ENCODE data around the gene NPIPA1.
A peak's percentile ranks its signal among the peaks of the same experiment; 100 is the strongest.
"Not testable (repeated sequence)": the region's sequence is repeated elsewhere in the genome, so short reads cannot be mapped to it uniquely, and the experiment has no call there.

Gene NPIPA1

GRCh38 chr16:14930246-14930645 is 7.0 kb upstream of the NPIPA1 start:
- not testable (repeated sequence) for DNase-seq (ENCODE audit: low read depth, low spot score)

DNA sequence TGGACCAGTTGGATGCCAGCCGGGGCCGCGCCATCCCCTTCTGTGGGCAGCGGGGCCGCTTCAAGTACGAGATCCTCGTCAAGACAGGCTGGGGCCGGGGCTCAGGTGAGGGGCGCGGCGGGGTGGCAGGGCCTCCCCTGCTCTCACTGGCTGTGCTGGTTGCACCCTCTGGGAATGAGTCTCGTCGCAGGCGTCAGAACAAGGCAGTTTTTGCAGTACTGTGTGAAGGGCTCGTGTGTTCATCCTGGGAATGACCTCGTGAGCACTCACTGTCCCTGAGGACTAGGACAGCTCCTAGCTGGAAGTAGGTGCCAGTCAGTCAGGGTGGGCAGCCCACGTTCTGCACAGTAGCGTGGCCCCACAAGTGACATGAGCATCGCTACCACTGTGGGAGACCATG is 6.3 kb upstream of the NPIPA1 start:
- DNase-seq (ENCODE audit: low read depth, low spot score): not testable (repeated sequence)

DNA sequence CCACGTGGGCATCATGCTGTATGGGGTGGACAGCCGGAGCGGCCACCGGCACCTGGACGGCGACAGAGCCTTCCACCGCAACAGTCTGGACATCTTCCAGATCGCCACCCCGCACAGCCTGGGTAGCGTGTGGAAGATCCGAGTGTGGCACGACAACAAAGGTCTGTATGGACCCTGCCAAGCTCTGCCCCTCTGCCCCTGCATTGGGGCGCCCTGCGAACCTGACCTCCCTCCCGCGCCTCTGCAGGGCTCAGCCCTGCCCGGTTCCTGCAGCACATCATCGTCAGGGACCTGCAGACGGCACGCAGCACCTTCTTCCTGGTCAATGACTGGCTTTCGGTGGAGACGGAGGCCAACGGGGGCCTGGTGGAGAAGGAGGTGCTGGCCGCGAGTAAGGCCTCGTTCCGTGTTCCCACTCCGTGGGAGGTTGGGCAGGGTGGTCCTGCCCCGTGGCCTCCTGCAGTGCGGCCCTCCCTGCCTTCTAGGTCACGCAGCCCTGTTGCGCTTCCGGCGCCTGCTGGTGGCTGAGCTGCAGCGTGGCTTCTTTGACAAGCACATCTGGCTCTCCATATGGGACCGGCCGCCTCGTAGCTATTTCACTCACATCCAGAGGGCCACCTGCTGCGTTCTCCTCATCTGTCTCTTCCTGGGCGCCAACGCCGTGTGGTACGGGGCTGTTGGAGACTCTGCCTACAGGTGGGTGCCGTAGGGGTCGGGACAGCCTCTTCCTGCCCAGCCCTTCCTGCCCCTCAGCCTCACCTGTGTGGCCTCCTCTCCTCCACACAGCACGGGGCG is 4.5 kb upstream of the NPIPA1 start:
- not testable (repeated sequence) for DNase-seq (ENCODE audit: low read depth, low spot score)

GRCh38 chr16:14937994-14938393 is 751 bp downstream of the NPIPA1 start:
- not testable (repeated sequence) for DNase-seq (ENCODE audit: low read depth, low spot score)

DNA sequence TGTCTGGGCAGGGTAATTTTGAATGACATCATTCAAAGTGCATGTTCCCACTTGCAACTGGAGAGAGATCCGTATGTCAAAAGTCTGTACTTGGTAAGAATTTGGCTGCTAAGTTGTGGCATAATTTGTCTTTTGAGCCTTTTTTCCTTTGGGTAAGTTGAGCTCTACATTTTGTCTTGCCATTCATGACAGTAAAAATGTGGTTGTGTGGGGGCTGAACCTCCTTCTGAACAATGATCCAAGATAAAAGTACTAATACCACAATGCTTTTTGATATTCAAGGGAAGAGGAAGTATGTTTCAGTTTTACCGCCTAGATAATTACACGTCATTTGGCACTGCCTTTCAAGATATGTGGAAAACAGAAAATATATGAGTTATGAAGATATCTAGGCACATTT is 5.4 kb downstream of the NPIPA1 start:
- DNase-seq (ENCODE audit: low read depth, low spot score): not testable (repeated sequence)

- no peak for DNase-seq (ENCODE audit: low read depth, low spot score)
Measured at GRCh38 chr16:14955546-14956231, 18.4 kb downstream of the NPIPA1 start.

GRCh38 chr16:14957576-14958322 is 20.5 kb downstream of the NPIPA1 start:
- DNase-seq (ENCODE audit: low read depth, low spot score): no peak

DNA sequence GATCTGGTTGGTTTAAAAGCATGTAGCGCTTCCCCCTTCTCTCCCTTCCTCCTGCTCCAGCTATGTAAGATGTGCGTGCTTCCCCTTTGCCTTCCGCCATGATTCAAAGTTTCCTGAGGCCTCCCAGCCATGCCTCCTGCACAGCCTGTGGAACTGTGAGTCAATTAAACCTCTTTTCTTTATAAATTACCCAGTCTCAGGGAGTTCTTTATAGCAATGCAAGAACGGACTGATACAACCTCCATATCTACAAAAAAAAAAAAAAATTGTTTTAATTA is 21.0 kb downstream of the NPIPA1 start:
- DNase-seq (ENCODE audit: low read depth, low spot score): no peak

- no peak for DNase-seq (ENCODE audit: low read depth, low spot score)
Measured at GRCh38 chr16:14958970-14959369, 21.7 kb downstream of the NPIPA1 start.

DNA sequence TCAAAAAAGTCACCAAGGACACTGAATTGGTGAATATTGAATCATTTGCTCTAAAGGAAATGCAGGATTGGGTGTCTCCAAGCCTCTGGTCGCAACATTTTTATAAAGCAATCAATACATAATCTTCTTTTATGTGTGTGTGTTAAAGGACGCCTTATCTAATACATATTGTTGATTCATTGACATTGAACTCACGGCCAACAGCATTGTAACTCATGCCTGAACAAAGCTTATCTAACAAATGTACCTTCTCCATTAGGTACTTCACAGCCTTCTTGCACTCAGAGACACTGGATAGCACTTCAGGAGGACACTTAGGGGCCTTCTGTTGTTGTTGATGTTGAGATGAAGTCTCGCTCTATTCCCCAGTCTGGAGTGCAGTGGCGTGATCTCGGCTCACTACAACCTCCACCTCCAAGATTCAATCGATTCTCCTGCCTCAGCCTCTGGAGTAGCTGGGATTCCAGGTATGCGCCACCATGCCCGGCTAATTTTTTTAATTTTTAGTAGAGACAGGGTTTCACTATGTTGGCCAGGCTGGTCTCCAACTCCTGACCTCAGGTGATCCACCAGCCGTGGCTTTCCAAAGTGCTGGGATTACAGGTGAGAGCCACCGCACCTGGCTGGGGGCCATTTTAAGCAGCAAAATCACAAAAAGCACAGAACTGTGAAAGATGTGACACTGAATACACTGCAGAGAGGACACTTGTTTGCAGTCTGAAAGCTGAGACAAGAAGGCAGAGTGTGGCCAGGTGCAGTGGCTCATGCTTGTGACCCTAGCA is 24.4 kb downstream of the NPIPA1 start:
- DNase-seq (ENCODE audit: low read depth, low spot score): no peak

DNA sequence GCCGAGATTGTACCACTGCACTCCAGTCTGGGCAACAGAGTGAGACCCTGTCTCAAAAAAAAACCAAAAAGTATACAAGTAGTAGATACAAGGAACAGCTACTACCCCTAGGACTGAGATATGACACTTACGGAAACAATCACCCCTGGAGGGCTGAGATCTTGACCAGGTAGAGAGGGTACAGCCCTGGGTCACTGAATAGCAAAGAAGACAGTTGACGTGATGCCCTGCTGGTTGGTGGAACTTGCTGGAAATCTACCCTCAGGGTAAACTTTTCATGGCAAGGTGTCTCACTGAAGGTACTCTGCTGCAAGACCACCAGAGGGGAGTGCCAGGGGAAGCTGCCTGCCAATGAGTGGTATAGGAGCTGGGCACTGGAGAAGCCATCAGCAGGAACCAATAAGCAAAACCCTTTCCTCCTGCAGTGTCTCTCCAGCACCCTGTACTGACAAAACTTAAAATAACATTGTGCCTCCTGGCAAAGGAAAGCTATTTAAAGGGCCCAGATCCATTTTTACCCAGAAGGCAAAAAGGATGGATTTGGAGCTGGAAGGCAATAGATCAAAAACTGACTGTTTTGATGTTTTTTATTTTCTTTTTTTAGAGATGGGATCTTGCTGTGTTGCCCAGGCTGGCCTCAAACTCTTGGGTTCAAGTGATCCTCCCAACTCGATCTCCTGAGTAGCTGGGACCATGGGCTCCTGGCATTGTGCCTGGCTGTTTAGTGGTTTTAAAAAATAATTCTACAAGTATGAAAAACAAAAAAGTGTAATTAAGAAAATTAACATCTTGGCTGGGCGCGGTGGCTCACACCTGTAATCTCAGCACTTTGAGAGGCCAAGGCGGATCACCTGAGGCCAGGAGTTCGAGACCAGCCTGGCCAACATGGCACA is 26.3 kb downstream of the NPIPA1 start:
- DNase-seq (ENCODE audit: low read depth, low spot score): no peak

DNA sequence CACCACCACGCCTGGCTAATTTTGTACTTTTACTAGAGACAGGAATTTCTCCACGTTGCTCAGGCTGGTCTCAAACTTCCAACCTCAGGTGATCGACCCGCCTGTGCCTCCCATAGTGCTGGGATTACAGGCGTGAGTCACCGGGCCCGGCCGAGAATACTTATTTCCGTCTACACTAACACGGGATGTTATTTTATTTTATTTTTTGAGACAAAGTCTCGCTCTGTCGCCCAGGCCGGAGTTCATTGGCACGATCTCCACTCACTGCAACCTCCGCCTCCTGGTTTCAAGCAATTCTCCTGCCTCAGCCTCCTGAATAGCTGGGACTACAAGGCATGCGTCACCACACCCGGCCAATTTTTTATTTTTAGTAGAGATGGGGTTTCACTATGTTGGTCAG is 28.1 kb downstream of the NPIPA1 start:
- no peak for DNase-seq (ENCODE audit: low read depth, low spot score)

DNA sequence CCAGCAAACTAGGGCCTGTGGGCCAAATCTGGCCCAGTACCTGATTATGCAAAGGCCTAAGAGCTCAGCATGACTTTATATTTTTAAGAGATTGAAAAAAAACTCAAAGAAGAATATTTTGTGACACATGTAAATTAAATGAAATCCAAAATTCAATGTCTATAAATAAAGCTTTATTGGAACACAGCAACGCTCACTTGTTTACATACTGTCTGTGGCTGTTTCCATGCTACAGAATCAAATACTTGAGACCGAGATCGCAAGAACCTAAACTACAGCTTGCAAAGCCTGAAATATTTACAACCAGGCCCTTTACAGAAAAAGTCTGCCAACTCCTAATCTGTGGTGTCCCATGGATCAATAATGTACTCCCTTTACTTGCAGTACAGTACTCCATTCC is 32.6 kb downstream of the NPIPA1 start:
- DNase-seq (ENCODE audit: low read depth, low spot score): not testable (repeated sequence)

DNA sequence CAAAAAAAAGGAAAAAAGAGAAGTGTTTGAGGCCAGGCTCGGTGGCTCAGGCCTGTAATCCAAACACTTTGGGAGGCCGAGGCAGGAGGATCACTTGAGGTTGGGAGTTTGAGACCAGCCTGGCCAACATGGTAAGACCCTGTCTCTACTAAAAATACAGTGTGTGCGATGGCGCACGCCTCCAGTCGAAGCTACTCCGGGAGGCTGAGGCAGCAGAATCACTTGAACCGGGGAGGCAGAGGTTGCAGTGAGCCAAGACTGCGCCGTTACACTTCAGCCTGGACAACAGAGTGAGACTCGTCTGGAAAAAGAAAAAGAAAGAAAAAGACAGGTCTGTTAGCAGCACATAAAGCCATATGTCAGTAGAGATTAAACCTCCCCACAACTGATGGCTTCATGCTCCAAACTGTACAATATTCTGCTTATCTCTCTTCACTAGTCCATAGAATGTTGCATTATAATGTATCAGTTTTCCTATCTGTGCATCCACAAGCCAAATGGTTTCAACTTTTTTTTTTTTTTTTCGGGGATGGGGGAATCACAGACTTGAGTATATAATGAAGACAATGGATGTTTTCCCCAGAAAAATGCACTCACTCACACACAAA is 34.5 kb downstream of the NPIPA1 start:
- DNase-seq (ENCODE audit: low read depth, low spot score): not testable (repeated sequence)

GRCh38 chr16:14973785-14974322 is 36.6 kb downstream of the NPIPA1 start:
- not testable (repeated sequence) for DNase-seq (ENCODE audit: low read depth, low spot score)

- not testable (repeated sequence) for DNase-seq (ENCODE audit: low read depth, low spot score)
Measured at GRCh38 chr16:14974331-14974655, 37.0 kb downstream of the NPIPA1 start.

- peak; percentile 91 for DNase-seq (ENCODE audit: low read depth, low spot score)
Measured at GRCh38 chr16:14974656-14975417, 37.6 kb downstream of the NPIPA1 start, which contains the start of gene PDXDC1. PDXDC1 (plus strand) TSS chr16:14975026; CDS start chr16:14975200, 174 bp downstream.

DNA sequence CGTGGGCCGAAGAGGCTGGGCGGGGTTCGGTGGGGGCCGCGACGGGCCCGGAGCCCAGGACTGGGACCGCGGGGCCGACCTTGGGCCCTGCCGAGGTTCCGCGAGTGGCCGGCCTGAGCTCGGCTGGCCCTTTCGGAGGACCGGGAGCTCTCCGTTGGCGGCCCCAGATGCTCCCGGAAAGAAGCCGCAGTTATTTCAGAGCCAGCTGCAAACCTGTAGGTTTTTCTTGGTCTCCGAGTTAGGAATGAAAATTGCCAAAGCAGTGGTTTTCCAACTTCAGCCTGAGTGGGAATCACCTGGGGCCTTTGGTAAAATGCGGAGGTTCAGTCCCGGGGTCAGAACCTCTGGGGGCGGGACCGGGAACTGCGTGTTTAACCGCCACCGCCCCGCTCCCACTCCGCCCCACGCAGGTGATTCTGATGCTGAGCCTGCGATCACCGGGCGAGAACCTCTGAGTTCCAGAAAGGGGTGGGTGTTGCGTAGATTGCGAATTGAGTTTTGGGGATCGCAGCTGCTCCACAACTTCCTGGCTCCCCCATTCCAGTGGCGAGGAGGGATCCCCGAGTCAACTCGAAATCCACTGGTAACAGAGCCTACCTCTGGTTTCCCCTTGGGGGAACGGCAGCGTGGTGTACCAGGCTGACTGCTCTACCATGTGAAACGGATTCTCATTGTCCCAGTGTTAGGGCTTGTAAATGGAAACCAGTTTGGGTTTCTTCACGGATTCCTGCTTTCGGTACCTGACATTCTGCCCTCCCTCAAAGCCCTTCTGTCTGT is 38.4 kb downstream of the NPIPA1 start:
- peak; percentile 17 for DNase-seq (ENCODE audit: low read depth, low spot score)
